ENCODE data around the gene ADCY5. TPM values are rescaled to one million over a fixed set of nuclear protein-coding genes. Genes with fewer than 3 reads are reported as not detected.

ADCY5 gene
- total RNA-seq, 1 donor: not detected

DNA sequence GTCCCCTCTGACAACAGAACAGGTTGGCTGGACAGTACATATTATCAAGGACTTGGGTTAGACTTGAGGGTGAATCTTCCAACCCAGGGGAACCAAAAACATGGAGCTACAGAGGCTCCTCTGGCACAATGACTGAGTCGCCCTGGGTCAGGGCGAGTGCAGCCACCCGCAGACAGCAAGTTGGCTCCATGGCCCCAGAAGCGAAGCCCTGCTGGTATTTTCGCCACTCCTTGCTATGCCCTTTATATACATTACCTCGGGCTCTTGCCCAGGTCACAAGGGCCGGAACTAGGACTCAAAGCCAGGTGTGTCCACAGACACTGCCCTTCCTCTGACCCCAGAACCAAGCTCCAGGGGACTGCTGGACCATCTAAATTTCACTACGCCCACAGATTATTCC lies 64.6 kb downstream of the ADCY5 start:
- Histone ChIP-seq H3K9me3 (ENCODE audit: low read depth, low read length) (no peaks in the 10 kb centered on the region), H3K4me3 (ENCODE audit: low read length) (no peak overlapping the region), H3K27me3 (ENCODE audit: insufficient read depth, low read length) (no peaks in the 10 kb centered on the region)

DNA sequence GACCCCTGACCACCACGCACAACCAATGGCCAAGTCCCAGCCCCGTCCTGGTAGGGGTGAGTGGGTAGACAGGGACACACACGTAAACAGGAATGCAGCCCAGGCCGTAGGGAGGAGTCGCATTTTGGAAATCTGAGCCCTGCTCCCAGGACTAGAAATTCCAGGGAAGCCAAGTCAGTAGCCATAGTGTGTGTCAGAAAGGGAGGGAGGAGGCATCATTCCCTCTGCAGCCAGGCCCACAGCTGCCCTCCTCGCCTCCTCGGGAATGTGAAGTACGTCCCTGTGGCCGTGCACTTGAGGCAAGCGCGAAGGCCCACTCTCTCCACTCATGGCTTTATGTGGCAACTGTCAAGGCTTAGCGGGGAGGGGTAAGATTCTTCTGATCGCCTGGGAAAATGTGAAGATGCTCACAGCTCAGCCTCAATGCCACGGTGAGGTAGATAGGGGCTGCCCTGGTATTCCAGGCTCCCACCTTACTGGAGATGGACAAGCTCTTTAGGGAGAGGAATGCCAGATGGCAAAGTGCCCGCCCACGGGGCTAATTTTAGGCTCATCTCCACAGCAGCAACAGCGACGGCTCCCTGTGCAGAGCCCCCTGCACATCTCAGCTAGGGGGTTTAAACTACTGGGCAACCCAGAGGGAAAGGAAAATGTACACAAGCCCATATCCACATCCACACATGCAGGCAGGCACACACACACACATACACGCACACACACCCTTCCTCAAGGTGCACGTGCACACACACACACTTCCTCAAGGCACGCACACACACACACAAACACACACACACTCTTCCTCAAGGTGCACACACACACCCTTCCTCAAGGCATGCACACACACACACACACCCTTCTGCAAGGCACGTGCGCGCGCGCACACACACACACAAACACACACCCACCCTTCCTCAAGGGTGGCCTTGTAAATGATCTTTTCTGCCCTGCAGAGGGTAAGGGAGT lies 65.5 kb downstream of the ADCY5 start:
- H3K9me3 ChIP-seq (ENCODE audit: low read depth, low read length): no peaks in the 10 kb centered on the region
- H3K4me3 ChIP-seq (ENCODE audit: low read length): no peak overlapping the region
- H3K4me1 ChIP-seq (ENCODE audit: insufficient read depth, low read length): no peaks in the 10 kb centered on the region
- no peaks in the 10 kb centered on the region for H3K27me3 ChIP-seq (ENCODE audit: insufficient read depth, low read length)

More for the DNA sequence above, 64.6 kb downstream of the ADCY5 start:
- no peaks in the 10 kb centered on the region for H3K4me1 ChIP-seq (ENCODE audit: insufficient read depth, low read length)

GRCh38 chr3:123380261-123380660 lies 68.6 kb downstream of the ADCY5 start:
- Histone ChIP-seq H3K4me1 (ENCODE audit: insufficient read depth, low read length) (no peaks in the 10 kb centered on the region), H3K27me3 (ENCODE audit: insufficient read depth, low read length) (no peaks in the 10 kb centered on the region), H3K9me3 (ENCODE audit: low read depth, low read length) (no peaks in the 10 kb centered on the region), H3K4me3 (ENCODE audit: low read length) (no peak overlapping the region)

- no peaks in the 10 kb centered on the region for H3K27me3 ChIP-seq (ENCODE audit: insufficient read depth, low read length)
- no peaks in the 10 kb centered on the region for H3K9me3 ChIP-seq (ENCODE audit: low read depth, low read length)
- no peak overlapping the region for H3K4me3 ChIP-seq (ENCODE audit: low read length)
- H3K4me1 ChIP-seq (ENCODE audit: insufficient read depth, low read length): no peaks in the 10 kb centered on the region
These were observed 69.7 kb downstream of the ADCY5 start for GRCh38 chr3:123379041-123379830.

- Histone ChIP-seq H3K4me1 (ENCODE audit: insufficient read depth, low read length) (no peaks in the 10 kb centered on the region), H3K27me3 (ENCODE audit: insufficient read depth, low read length) (no peaks in the 10 kb centered on the region), H3K4me3 (ENCODE audit: low read length) (no peak overlapping the region), H3K9me3 (ENCODE audit: low read depth, low read length) (no peaks in the 10 kb centered on the region)
These were observed 70.4 kb downstream of the ADCY5 start for GRCh38 chr3:123378409-123378915.

DNA sequence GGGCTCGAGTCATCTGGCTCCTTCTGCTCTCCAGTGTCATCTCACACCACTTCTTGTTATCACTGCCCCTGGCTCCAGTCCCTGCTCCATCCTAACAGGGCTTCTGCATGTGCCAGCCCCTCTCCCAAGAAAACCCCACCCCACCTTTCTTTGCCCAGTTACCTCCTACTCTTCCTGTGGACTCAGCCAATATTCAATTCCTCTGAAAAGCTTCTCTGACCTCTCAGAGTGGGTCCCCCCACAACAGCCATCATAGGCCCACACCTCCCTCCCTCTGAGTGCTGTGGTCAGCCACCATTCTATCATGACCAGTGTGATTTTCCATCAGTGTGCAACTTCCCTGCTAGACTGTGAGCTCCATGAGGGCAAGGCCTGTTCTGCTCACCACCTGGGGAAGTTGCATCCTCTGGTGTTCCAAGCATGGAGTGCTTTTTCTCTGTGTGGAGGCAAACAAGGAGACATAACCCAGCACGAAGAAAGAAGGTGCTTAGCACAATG lies 71.6 kb downstream of the ADCY5 start:
- H3K4me3 ChIP-seq (ENCODE audit: low read length): no peak overlapping the region
- no peaks in the 10 kb centered on the region for H3K4me1 ChIP-seq (ENCODE audit: insufficient read depth, low read length)
- H3K27me3 ChIP-seq (ENCODE audit: insufficient read depth, low read length): no peaks in the 10 kb centered on the region
- H3K9me3 ChIP-seq (ENCODE audit: low read depth, low read length): no peaks in the 10 kb centered on the region

- Histone ChIP-seq H3K4me1 (ENCODE audit: insufficient read depth, low read length) (no peaks in the 10 kb centered on the region), H3K9me3 (ENCODE audit: low read depth, low read length) (no peaks in the 10 kb centered on the region), H3K4me3 (ENCODE audit: low read length) (no peak overlapping the region), H3K27me3 (ENCODE audit: insufficient read depth, low read length) (no peaks in the 10 kb centered on the region)
These were observed 72.2 kb downstream of the ADCY5 start for GRCh38 chr3:123376451-123377242.

- H3K4me3 ChIP-seq (ENCODE audit: low read length): no peak overlapping the region
- H3K9me3 ChIP-seq (ENCODE audit: low read depth, low read length): no peaks in the 10 kb centered on the region
- no peaks in the 10 kb centered on the region for H3K27me3 ChIP-seq (ENCODE audit: insufficient read depth, low read length)
- no peaks in the 10 kb centered on the region for H3K4me1 ChIP-seq (ENCODE audit: insufficient read depth, low read length)
These were observed 73.6 kb downstream of the ADCY5 start for GRCh38 chr3:123375014-123375940.

GRCh38 chr3:123374016-123374415 lies 74.9 kb downstream of the ADCY5 start:
- Histone ChIP-seq H3K27me3 (ENCODE audit: insufficient read depth, low read length) (no peaks in the 10 kb centered on the region), H3K9me3 (ENCODE audit: low read depth, low read length) (no peaks in the 10 kb centered on the region), H3K4me1 (ENCODE audit: insufficient read depth, low read length) (no peaks in the 10 kb centered on the region), H3K4me3 (ENCODE audit: low read length) (no peak overlapping the region)

GRCh38 chr3:123373474-123373987 lies 75.4 kb downstream of the ADCY5 start:
- Histone ChIP-seq H3K27me3 (ENCODE audit: insufficient read depth, low read length) (no peaks in the 10 kb centered on the region), H3K9me3 (ENCODE audit: low read depth, low read length) (no peaks in the 10 kb centered on the region), H3K4me1 (ENCODE audit: insufficient read depth, low read length) (no peaks in the 10 kb centered on the region), H3K4me3 (ENCODE audit: low read length) (no peak overlapping the region)

- H3K4me3 ChIP-seq (ENCODE audit: low read length): no peak overlapping the region
- H3K4me1 ChIP-seq (ENCODE audit: insufficient read depth, low read length): no peaks in the 10 kb centered on the region
- H3K27me3 ChIP-seq (ENCODE audit: insufficient read depth, low read length): no peaks in the 10 kb centered on the region
- H3K9me3 ChIP-seq (ENCODE audit: low read depth, low read length): no peaks in the 10 kb centered on the region
These were observed 76.0 kb downstream of the ADCY5 start for GRCh38 chr3:123372686-123373473.

DNA sequence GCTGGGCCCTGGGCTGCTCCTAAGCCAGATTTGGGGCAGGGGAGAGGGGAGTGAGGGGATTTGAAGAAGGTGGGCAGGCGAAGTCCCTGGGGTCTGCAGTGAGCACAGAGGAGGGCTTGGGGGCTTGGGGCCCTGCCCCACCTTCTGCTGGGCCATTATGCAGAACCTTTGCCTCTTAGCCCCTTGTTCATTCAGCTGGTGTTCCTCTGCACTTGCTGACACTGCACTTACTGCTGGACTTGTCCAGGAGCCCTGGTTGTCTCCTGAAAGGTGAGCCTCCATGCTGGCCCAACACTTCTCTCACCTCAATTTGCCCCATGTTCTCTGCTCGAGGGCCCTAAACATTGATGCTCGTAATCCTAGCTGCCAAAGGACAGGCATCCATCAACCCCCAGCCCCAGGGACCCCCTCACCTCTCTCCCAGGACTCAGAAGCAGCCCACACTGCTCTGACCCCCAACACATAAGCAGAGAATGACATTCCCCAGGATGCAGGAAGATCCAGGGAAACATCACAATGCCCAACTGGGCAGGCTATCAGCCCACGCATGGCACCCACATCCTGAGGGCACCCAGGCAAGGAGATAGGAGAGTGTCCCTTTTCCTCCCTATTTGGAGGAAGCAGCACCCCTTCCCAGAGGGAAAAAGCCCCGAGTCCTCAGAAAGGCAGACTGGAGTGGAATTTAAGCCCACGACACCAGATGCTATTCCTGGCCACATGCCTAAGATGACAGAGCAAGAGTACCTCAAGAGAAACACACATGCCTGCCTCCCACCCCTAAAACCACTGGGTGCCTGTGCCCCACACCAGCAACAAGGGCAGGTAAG lies 76.8 kb downstream of the ADCY5 start:
- Histone ChIP-seq H3K4me3 (ENCODE audit: low read length) (no peak overlapping the region), H3K27me3 (ENCODE audit: insufficient read depth, low read length) (no peaks in the 10 kb centered on the region), H3K9me3 (ENCODE audit: low read depth, low read length) (no peaks in the 10 kb centered on the region), H3K4me1 (ENCODE audit: insufficient read depth, low read length) (no peaks in the 10 kb centered on the region)

All from mononuclear cell (primary cell).